A673 (cell line): ENCODE measurements around the gene PLAC1. TPM values are rescaled to one million over a fixed set of nuclear protein-coding genes. Genes with fewer than 3 reads are reported as not detected.

Experiments
- BruUV-seq: library from RNA; stranded (reverse); fragments of 400-500 nt; replicated peaks from 2 replicates; lab custom pipeline; 2021; lab: Mats Ljungman, UMichigan
- CTCF ChIA-PET: fragments of 300-600 bp; sonication (Branson Sonifier 250); formaldehyde crosslinking; loops from one replicate; lab custom pipeline; 2022; ENCODE audit warnings: antibody characterized with exemption; lab: Charles Lee
- POLR2A ChIA-PET: fragments of 300-600 bp; sonication (Branson Sonifier 250); formaldehyde crosslinking; loops from one replicate; lab custom pipeline; 2022; ENCODE audit warnings: antibody characterized with exemption; ENCODE audit not compliant: low non-redundant PET; lab: Charles Lee
- DNase-seq: peaks from one replicate; pipeline ENCODE4 v3.0.0-alpha.2; 2015; ENCODE audit warnings: low spot score
- H3K27ac ChIP-seq: fragments of 200-600 bp; sonication (generic); 2 replicates; pipeline ENCODE4 v1.5.1; 2016; ENCODE audit warnings: mixed run types, low read depth, mild to moderate bottlenecking, mixed read lengths, antibody characterized with exemption, low read length; ENCODE audit not compliant: poor library complexity, severe bottlenecking
- H3K27me3 ChIP-seq: fragments of 200-600 bp; sonication (generic); replicated peaks from 2 replicates; pipeline ENCODE4 v1.6.1; 2017; ENCODE audit warnings: mixed run types, low read depth, mild to moderate bottlenecking, mixed read lengths, antibody characterized with exemption, low read length; ENCODE audit not compliant: insufficient read depth, poor library complexity
- H3K36me3 ChIP-seq: fragments of 200-600 bp; sonication (generic); 2 replicates; pipeline ENCODE4 v1.6.1; 2016; ENCODE audit warnings: mixed run types, mild to moderate bottlenecking, mixed read lengths, antibody characterized with exemption, low read length; ENCODE audit not compliant: insufficient read depth, poor library complexity, severe bottlenecking
- H3K4me1 ChIP-seq: fragments of 200-600 bp; sonication (generic); 2 replicates; pipeline ENCODE4 v1.6.1; 2017; ENCODE audit warnings: mixed run types, mild to moderate bottlenecking, mixed read lengths, antibody characterized with exemption, low read length; ENCODE audit not compliant: insufficient read depth, poor library complexity, severe bottlenecking
- H3K4me3 ChIP-seq: fragments of 200-600 bp; sonication (generic); 2 replicates; pipeline ENCODE4 v1.5.1; 2016; ENCODE audit warnings: low read depth, mixed run types, mild to moderate bottlenecking, mixed read lengths, low read length; ENCODE audit not compliant: poor library complexity, severe bottlenecking
- H3K9me3 ChIP-seq: fragments of 200-600 bp; sonication (generic); 2 replicates; pipeline ENCODE4 v1.6.1; 2016; ENCODE audit warnings: mixed run types, low read depth, mild to moderate bottlenecking, mixed read lengths, antibody characterized with exemption, low read length; ENCODE audit not compliant: poor library complexity, severe bottlenecking
- EZH2 ChIP-seq: fragments of 200-600 bp; sonication (generic); IDR thresholded peaks from 2 replicates; pipeline ENCODE4 v1.6.1; 2017; ENCODE audit warnings: borderline replicate concordance, low read depth, mild to moderate bottlenecking, mixed read lengths, antibody characterized with exemption, low read length; ENCODE audit not compliant: poor library complexity, severe bottlenecking
- intact Hi-C: fragments of 100-400 bp; cut with micrococcal nuclease; formaldehyde crosslinking; loops from one replicate; pipeline ENCODE4 v1.10.0; 2022; ENCODE audit not compliant: unreplicated experiment
- total RNA-seq: library from RNA; stranded (reverse); gene quantifications from 2 replicates; pipeline ENCODE4 v1.2.3, GENCODE V29; 2021
- TF ChIP-seq, protein P1 (sequence below): fragments of 300-800, 200-600 bp; sonication (generic); conservative IDR thresholded peaks from 2 replicates; pipeline ENCODE4 v1.5.1; 2017; ENCODE audit warnings: low read depth, mild to moderate bottlenecking, antibody characterized with exemption, low read length, moderate library complexity, mixed read lengths

Gene PLAC1
- total RNA-seq, 1 experiment from 2014 or later = 0.43 TPM

DNA sequence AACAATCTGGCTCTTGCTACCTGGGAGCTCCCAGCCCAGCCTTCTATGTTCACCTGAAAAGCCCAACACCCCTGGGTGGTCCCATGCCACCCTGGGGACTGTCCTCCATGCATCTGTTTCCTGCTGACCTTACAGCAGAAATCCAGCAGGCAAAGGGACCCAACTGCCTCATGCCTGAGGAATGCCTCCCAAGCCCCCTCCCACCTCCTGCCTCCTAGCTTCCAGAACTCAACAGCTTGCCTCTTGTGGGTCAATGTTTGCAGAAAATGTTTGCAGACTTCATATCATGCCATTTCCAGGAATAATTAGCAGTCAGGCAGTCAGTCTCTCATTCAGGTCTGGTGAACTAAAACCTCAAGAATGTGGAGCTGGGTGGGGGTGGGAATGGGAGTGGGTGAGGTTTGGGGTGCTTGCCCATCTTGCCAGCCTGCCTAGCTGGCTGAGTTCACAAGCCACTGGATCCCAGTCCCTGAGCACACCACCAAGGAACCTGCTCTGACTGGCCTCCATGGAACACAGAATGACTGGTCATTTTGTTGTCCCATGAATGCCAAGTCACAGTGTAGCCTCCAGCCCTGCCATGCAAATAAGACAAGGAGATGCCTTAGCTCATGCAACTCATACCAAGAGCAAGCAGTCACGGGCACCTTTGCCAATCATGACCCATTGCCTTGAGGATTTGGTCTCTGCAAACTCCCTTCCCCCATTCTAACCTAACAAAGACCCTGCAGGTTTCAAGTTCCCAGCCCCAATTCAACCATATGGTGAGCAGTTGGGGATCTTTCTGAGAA is 12.1 kb upstream of the PLAC1 start:
- Histone ChIP-seq H3K9me3 (no peaks in the 10 kb centered on the region), H3K4me3 (no peak overlapping the region), H3K36me3 (no peaks in the 10 kb centered on the region), H3K27ac (no peak overlapping the region), H3K27me3 (no peaks in the 10 kb centered on the region), H3K4me1 (no peaks in the 10 kb centered on the region)
- no peak for TF ChIP-seq EZH2
- TF ChIP-seq, protein P1, sequence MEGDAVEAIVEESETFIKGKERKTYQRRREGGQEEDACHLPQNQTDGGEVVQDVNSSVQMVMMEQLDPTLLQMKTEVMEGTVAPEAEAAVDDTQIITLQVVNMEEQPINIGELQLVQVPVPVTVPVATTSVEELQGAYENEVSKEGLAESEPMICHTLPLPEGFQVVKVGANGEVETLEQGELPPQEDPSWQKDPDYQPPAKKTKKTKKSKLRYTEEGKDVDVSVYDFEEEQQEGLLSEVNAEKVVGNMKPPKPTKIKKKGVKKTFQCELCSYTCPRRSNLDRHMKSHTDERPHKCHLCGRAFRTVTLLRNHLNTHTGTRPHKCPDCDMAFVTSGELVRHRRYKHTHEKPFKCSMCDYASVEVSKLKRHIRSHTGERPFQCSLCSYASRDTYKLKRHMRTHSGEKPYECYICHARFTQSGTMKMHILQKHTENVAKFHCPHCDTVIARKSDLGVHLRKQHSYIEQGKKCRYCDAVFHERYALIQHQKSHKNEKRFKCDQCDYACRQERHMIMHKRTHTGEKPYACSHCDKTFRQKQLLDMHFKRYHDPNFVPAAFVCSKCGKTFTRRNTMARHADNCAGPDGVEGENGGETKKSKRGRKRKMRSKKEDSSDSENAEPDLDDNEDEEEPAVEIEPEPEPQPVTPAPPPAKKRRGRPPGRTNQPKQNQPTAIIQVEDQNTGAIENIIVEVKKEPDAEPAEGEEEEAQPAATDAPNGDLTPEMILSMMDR = no peak
- intact Hi-C loops = no loop called here
- POLR2A ChIA-PET = no interaction called here
- CTCF ChIA-PET = no interaction called here
- DNase-seq = no peak
- no TSS peak for BruUV-seq

DNA sequence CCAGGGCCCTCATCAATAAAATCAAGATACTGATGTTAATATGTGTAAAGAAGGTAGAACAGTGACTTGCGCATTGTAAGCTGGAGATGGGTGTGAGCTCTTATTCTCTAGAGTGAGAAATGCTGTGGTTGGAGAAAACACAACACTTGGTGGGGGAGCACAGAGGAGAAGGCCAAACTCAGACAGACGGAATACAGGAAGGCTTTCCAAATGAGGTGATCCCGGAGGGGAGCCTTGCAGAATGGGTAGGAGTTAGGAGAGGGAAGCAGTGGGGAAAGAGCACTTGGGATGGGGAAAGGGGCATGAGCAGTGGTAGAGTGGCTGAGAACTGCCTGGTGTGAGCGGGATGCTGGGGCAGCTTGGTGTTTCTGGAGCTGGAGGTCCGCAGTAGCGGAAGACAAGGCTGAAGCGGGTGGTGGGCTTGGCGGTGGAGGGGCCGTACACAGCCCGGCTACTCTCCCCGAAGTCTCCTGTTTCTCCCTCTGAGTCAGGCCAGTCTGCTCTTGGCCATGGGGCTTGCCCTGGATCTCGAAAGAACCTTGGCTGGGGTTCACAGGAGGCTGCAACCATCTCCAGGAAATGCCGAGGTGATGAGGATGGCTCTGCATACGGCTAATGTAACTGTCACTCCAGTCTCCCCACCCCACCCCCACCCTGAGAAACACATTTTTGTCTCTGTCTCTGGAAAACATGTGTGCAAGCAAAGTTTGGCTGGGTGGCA is 11.3 kb upstream of the PLAC1 start:
- TF ChIP-seq, protein P1 = no peak
- no peak for TF ChIP-seq EZH2
- no peak overlapping the region for H3K27ac ChIP-seq
- ChIA-PET POLR2A (no interaction called here), CTCF (no interaction called here)
- H3K4me3 ChIP-seq = no peak overlapping the region
- H3K9me3 ChIP-seq = no peaks in the 10 kb centered on the region
- no peaks in the 10 kb centered on the region for H3K27me3 ChIP-seq
- H3K36me3 ChIP-seq = no peaks in the 10 kb centered on the region
- no peaks in the 10 kb centered on the region for H3K4me1 ChIP-seq
- no TSS peak for BruUV-seq
- DNase-seq = no peak
- intact Hi-C loops = no loop called here

DNA sequence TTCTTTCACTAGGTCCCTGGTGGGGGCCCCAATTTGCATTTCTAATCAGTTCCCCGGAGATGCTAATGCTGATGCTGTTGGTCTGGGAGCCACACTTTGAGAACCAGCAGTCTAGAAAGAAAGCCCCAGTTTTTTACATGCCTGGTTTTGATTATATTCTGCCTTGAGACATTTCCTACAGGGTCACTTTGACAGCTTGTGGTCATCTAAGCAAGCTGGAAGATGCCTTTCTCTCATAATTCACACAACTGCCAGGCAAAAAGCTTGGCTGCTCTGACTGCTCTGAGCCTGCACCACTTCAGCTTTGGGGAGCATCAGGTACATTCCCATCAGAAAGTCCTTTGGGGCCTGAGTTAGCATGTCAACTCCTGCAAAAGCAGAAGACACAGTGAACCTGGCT is 5.9 kb upstream of the PLAC1 start:
- Histone ChIP-seq H3K27me3 (no peaks in the 10 kb centered on the region), H3K27ac (no peak overlapping the region), H3K4me1 (no peaks in the 10 kb centered on the region), H3K36me3 (no peaks in the 10 kb centered on the region), H3K9me3 (no peaks in the 10 kb centered on the region), H3K4me3 (no peak overlapping the region)
- TF ChIP-seq, protein P1 = no peak
- TF ChIP-seq EZH2 = no peak
- no peak for DNase-seq
- POLR2A ChIA-PET = no interaction called here
- intact Hi-C loops = no loop called here
- no TSS peak for BruUV-seq
- CTCF ChIA-PET = no interaction called here
